ENCODE data around the gene IDH3G. TPM values are rescaled to one million over a fixed set of nuclear protein-coding genes. Genes with fewer than 3 reads are reported as not detected.
"Not testable (repeated sequence)": the region's sequence is repeated elsewhere in the genome, so short reads cannot be mapped to it uniquely, and the experiment has no call there.

IDH3G gene
- total RNA-seq, 2 experiments from 2014 or later, result 51.8 to 52.5 TPM

DNA sequence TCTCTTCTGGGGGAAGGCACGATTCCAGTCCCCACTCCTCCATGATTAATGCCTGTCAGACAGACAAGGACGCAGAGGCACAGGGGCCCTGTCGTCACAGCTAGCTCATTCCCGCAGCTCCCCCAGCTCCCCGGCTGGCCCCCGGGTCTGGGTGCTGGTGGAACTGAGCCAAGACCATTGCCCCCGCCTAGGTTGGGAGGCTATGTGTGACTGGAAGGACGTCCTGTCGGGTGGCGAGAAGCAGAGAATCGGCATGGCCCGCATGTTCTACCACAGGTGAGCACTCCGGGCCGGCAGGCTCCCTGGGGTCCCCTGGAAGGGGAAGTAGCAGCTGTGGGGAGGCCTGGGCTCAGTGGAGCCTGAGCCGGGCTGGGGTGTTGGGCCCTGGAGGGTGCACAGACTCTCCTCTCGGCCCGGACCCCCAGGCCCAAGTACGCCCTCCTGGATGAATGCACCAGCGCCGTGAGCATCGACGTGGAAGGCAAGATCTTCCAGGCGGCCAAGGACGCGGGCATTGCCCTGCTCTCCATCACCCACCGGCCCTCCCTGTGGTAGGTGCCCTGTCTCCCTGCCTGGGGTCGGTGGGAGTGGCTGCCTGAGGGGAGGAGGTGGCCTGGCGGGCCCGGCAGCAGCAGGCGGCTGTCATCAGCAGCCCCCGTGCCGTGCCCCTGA is 51.2 kb downstream of the IDH3G start:
- DNase-seq (ENCODE audit: low spot score); H3K4me3 ChIP-seq (ENCODE audit: low read depth, low read length, poor library complexity, severe bottlenecking); CTCF ChIA-PET (ENCODE audit: unreplicated experiment); BruUV-seq (replicated peaks); POLR2A ChIA-PET; intact Hi-C loops (cut with micrococcal nuclease; ENCODE audit: unreplicated experiment); H3K79me2 ChIP-seq (ENCODE audit: insufficient read depth, low read depth, low read length); H3K36me3 ChIP-seq (ENCODE audit: insufficient read depth, low read length); H3K4me2 ChIP-seq (ENCODE audit: low read length); H4K20me1 ChIP-seq (ENCODE audit: insufficient read depth, low read length); H2AFZ ChIP-seq (ENCODE audit: low read length); H3K9me3 ChIP-seq (ENCODE audit: low read length); H3K27ac ChIP-seq (ENCODE audit: low read depth, low read length, poor library complexity, severe bottlenecking); H3K4me1 ChIP-seq (ENCODE audit: insufficient read depth, low read length, poor library complexity, severe bottlenecking); H3K9me2 ChIP-seq (ENCODE audit: insufficient read depth, low read length): not testable (repeated sequence)

DNA sequence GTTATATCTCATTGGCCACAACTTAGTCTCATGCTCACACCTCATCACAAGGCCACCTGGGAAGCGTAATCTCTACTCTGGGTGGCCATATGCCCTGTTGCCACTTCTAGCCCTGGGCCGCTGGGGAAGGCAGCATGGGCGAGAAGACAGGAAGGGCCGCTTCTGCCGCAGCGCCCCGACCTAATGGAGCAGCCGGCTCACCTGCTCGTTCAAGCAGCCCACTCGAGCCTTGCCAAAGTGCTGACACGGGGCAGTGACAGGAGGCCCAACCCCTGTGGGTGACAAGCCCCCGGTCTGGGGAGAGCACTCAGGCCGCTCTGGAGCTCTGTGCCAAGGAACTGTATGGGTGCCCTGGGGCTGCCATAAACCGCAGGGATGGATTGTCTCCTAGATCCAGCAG is 52.1 kb downstream of the IDH3G start:
- H3K9me3 ChIP-seq (ENCODE audit: low read length); H3K36me3 ChIP-seq (ENCODE audit: insufficient read depth, low read length); H4K20me1 ChIP-seq (ENCODE audit: insufficient read depth, low read length); H3K4me3 ChIP-seq (ENCODE audit: low read depth, low read length, poor library complexity, severe bottlenecking); DNase-seq (ENCODE audit: low spot score); H3K4me1 ChIP-seq (ENCODE audit: insufficient read depth, low read length, poor library complexity, severe bottlenecking); H3K79me2 ChIP-seq (ENCODE audit: insufficient read depth, low read depth, low read length); BruUV-seq (replicated peaks); intact Hi-C loops (cut with micrococcal nuclease; ENCODE audit: unreplicated experiment); CTCF ChIA-PET (ENCODE audit: unreplicated experiment); POLR2A ChIA-PET; H2AFZ ChIP-seq (ENCODE audit: low read length); H3K4me2 ChIP-seq (ENCODE audit: low read length); H3K27ac ChIP-seq (ENCODE audit: low read depth, low read length, poor library complexity, severe bottlenecking); H3K9me2 ChIP-seq (ENCODE audit: insufficient read depth, low read length): not testable (repeated sequence)

DNA sequence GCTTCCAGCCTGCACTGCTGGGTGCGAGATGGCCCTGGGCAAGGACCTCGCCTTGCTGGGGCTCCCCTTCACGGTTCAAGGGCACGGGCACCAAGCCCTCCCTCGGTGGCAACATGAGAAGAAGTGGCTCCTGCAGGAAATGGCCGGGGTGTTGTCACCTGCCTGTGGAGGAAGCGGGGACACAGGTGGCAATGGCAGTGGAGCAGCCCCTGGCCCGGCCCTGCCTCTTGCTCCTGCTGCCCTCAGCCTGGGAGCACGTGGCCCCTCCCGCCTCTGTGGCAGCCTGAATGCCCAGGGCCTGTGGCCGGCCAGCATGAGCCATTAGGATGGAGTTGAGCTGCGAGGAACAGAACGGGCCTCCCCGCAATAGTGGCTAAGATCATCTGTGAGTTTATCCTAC is 52.7 kb downstream of the IDH3G start:
- H4K20me1 ChIP-seq (ENCODE audit: insufficient read depth, low read length), result no peaks in the 10 kb centered on the region
- DNase-seq (ENCODE audit: low spot score), result no peak
- ChIA-PET CTCF (ENCODE audit: unreplicated experiment) (no interaction called here), POLR2A (no interaction called here)
- H3K9me2 ChIP-seq (ENCODE audit: insufficient read depth, low read length), result no peaks in the 10 kb centered on the region
- no peak overlapping the region for H3K4me2 ChIP-seq (ENCODE audit: low read length)
- H3K4me3 ChIP-seq (ENCODE audit: low read depth, low read length, poor library complexity, severe bottlenecking), result no peak overlapping the region
- no peak overlapping the region for H3K27ac ChIP-seq (ENCODE audit: low read depth, low read length, poor library complexity, severe bottlenecking)
- no peaks in the 10 kb centered on the region for H3K4me1 ChIP-seq (ENCODE audit: insufficient read depth, low read length, poor library complexity, severe bottlenecking)
- no peaks in the 10 kb centered on the region for H3K9me3 ChIP-seq (ENCODE audit: low read length)
- TF ChIP-seq EZH2phosphoT487 (IDR thresholded peaks at IDR 0.05; ENCODE audit: borderline replicate concordance, low read depth, low read length), result no peak
- TF ChIP-seq, protein P1, sequence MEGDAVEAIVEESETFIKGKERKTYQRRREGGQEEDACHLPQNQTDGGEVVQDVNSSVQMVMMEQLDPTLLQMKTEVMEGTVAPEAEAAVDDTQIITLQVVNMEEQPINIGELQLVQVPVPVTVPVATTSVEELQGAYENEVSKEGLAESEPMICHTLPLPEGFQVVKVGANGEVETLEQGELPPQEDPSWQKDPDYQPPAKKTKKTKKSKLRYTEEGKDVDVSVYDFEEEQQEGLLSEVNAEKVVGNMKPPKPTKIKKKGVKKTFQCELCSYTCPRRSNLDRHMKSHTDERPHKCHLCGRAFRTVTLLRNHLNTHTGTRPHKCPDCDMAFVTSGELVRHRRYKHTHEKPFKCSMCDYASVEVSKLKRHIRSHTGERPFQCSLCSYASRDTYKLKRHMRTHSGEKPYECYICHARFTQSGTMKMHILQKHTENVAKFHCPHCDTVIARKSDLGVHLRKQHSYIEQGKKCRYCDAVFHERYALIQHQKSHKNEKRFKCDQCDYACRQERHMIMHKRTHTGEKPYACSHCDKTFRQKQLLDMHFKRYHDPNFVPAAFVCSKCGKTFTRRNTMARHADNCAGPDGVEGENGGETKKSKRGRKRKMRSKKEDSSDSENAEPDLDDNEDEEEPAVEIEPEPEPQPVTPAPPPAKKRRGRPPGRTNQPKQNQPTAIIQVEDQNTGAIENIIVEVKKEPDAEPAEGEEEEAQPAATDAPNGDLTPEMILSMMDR (conservative IDR thresholded peaks at IDR 0.05; ENCODE audit: low read length), result no peak
- no peaks in the 10 kb centered on the region for H3K79me2 ChIP-seq (ENCODE audit: insufficient read depth, low read depth, low read length)
- BruUV-seq (replicated peaks), result no TSS peak
- no peaks in the 10 kb centered on the region for H3K36me3 ChIP-seq (ENCODE audit: insufficient read depth, low read length)
- H2AFZ ChIP-seq (ENCODE audit: low read length), result no peak overlapping the region
- intact Hi-C loops (cut with micrococcal nuclease; ENCODE audit: unreplicated experiment), result no loop called here
